SU-DHL-6 (cell line): ENCODE measurements around the gene OSGIN1.

Experiments
- H2AFZ ChIP-seq: fragments of 200-600 bp; sonication (generic); 2 replicates; pipeline ENCODE4 v1.6.1; 2014; ENCODE audit warnings: low read depth, mild to moderate bottlenecking, moderate library complexity, mixed read lengths, antibody characterized with exemption, low read length; ENCODE audit not compliant: severe bottlenecking
- H3F3A ChIP-seq: fragments of 200-600 bp; shearing (Covaris generic); 2 replicates; pipeline ENCODE4 v1.6.0; 2016; ENCODE audit warnings: antibody characterized with exemption, mild to moderate bottlenecking; ENCODE audit not compliant: insufficient read depth
- H3K27ac ChIP-seq: fragments of 200-600 bp; sonication (generic); 2 replicates; pipeline ENCODE4 v1.5.1; 2016; ENCODE audit warnings: low read depth, mild to moderate bottlenecking, low read length, moderate library complexity, mixed read lengths
- H3K27me3 ChIP-seq: fragments of 200-600 bp; sonication (generic), shearing (Covaris generic); 2 replicates; pipeline ENCODE4 v1.6.0; 2014; ENCODE audit warnings: mild to moderate bottlenecking, low read length
- H3K36me3 ChIP-seq: fragments of 200-600 bp; sonication (generic); 2 replicates; pipeline ENCODE4 v1.6.1; 2014; ENCODE audit warnings: mild to moderate bottlenecking, low read length, mixed read lengths
- H3K4me2 ChIP-seq: fragments of 300-600, 200-600 bp; shearing (Covaris generic), sonication (generic); 2 replicates; pipeline ENCODE4 v1.6.0; 2014; ENCODE audit warnings: low read length, low read depth, mild to moderate bottlenecking; ENCODE audit not compliant: poor library complexity, severe bottlenecking
- H3K4me3 ChIP-seq: fragments of 200-600 bp; sonication (generic); 2 replicates; pipeline ENCODE4 v1.5.1; 2014; ENCODE audit warnings: antibody characterized with exemption, low read length, mild to moderate bottlenecking, mixed read lengths; ENCODE audit not compliant: insufficient read depth, poor library complexity, severe bottlenecking
- H3K79me2 ChIP-seq: fragments of 200-600 bp; sonication (generic); 2 replicates; pipeline ENCODE4 v1.6.1; 2014; ENCODE audit warnings: mild to moderate bottlenecking, low read length, moderate library complexity; ENCODE audit not compliant: insufficient read depth
- H3K9ac ChIP-seq: fragments of 200-600 bp; sonication (generic); 2 replicates; pipeline ENCODE4 v1.7.0; 2014; ENCODE audit warnings: mild to moderate bottlenecking, low read length
- H3K9me2 ChIP-seq: fragments of 200-600 bp; sonication (generic); replicated peaks from 2 replicates; pipeline ENCODE4 v1.6.1; 2014; ENCODE audit warnings: low read length; ENCODE audit not compliant: insufficient read depth
- H3K9me3 ChIP-seq: fragments of 200-600 bp; sonication (generic); 2 replicates; pipeline ENCODE4 v1.6.1; 2014; ENCODE audit warnings: low read length, mixed read lengths; ENCODE audit not compliant: insufficient read depth
- H4K20me1 ChIP-seq: fragments of 200-600 bp; sonication (generic); 2 replicates; pipeline ENCODE4 v1.6.1; 2014; ENCODE audit warnings: low read depth, mild to moderate bottlenecking, antibody characterized with exemption, low read length, moderate library complexity, mixed read lengths
- EZH2phosphoT487 ChIP-seq: fragments of 200-600 bp; sonication (generic), shearing (Covaris generic); conservative IDR thresholded peaks from 2 replicates; pipeline ENCODE4 v1.6.1; 2018; ENCODE audit warnings: mild to moderate bottlenecking, antibody characterized with exemption, low read length, moderate library complexity, mixed read lengths
- TF ChIP-seq, protein P1 (sequence below): fragments of 200-600 bp; sonication (generic); IDR thresholded peaks from one replicate; pipeline ENCODE4 v1.5.1; 2017; ENCODE audit warnings: antibody characterized with exemption, mild to moderate bottlenecking, low read length, moderate library complexity; ENCODE audit not compliant: insufficient read depth, poor library complexity, severe bottlenecking

Gene OSGIN1

DNA sequence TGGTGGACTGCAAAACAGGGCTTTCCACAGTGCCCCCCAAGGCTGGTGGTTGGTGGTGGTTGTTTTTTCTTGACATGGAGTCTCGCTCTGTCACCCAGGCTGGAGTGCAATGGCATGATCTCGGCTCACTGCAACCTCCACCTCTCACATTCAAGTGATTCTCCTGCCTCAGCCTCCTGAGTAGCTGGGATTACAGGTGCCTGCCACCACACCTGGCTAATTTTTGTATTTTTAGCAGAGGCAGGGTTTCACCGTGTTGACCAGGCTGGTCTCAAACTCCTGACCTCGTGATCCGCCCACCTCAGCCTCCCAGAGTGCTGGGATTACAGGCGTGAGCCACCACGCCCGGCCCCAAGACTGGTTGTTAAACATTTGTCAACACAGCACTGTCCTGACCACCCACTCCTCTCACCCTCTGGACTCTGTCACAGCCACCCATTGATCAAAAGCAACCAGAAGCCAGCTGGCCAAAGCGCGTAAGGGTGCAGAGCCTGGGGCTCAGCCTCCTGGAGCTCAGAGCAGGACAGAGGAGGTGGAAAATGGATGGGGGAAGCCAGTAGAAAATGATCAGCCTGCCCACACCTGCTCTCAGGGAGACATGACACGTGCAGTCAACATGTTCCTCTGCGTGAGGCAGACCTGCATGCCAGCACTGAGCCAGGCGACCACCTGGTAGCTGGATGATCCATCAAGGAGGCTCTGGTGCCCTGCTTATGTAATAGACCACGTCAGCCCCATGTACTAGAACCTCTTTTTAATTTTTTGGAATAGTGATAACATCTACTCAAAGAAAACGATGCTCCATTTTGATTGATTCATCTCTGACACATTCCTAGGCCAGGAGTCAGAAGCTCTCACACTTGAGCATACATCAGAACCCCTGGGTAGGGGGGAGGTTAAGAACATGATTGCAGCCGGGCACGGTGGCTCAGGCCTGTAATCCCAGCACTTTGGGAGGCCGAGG, 14.8 kb upstream of the OSGIN1 start:
- Histone ChIP-seq H3K27me3 (no peaks in the 10 kb centered on the region), H3K9me2 (no peaks in the 10 kb centered on the region), H3K27ac (no peak overlapping the region), H3K4me2 (no peak overlapping the region), H3K36me3 (no peaks in the 10 kb centered on the region), H3F3A (no peaks in the 10 kb centered on the region), H3K4me3 (no peak overlapping the region), H4K20me1 (no peaks in the 10 kb centered on the region), H2AFZ (no peak overlapping the region), H3K79me2 (no peaks in the 10 kb centered on the region), H3K9me3 (no peaks in the 10 kb centered on the region), H3K9ac (no peak overlapping the region)
- TF ChIP-seq, protein P1, sequence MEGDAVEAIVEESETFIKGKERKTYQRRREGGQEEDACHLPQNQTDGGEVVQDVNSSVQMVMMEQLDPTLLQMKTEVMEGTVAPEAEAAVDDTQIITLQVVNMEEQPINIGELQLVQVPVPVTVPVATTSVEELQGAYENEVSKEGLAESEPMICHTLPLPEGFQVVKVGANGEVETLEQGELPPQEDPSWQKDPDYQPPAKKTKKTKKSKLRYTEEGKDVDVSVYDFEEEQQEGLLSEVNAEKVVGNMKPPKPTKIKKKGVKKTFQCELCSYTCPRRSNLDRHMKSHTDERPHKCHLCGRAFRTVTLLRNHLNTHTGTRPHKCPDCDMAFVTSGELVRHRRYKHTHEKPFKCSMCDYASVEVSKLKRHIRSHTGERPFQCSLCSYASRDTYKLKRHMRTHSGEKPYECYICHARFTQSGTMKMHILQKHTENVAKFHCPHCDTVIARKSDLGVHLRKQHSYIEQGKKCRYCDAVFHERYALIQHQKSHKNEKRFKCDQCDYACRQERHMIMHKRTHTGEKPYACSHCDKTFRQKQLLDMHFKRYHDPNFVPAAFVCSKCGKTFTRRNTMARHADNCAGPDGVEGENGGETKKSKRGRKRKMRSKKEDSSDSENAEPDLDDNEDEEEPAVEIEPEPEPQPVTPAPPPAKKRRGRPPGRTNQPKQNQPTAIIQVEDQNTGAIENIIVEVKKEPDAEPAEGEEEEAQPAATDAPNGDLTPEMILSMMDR, result no peak
- no peak for TF ChIP-seq EZH2phosphoT487

DNA sequence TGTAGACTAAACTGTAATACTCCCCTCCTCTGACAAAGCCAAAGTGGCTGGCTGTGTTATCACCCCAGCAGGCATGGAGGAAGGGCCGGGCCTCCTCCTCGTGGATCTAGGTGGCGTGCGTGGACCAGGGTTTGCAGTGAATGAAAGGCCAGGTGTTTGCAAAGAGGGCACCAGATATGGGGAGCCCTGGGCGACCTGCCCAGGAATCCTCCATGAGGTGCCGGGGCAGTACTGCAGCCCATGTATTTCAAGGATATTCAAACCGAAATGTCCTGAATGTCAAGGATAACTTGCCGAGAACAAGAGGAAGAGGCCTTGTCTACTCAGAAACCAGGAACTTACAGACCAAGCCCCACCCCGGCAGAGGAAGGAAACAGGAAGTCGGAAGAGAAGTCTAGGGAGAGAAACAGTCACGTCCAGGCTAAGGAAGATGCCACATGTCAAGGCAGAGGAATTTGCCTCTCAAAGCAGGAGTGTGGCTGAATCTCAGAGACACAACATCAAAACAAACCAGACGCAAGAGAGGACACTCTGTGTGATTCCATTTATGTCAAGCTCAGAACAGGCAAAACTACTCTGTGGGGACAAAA, 13.7 kb upstream of the OSGIN1 start:
- Histone ChIP-seq H3K27ac (no peak overlapping the region), H3K9me3 (no peaks in the 10 kb centered on the region), H3K4me2 (no peak overlapping the region), H3K4me3 (no peak overlapping the region), H3F3A (no peaks in the 10 kb centered on the region), H3K36me3 (no peaks in the 10 kb centered on the region), H3K27me3 (no peaks in the 10 kb centered on the region), H2AFZ (no peak overlapping the region), H3K79me2 (no peaks in the 10 kb centered on the region), H3K9ac (no peak overlapping the region), H3K9me2 (no peaks in the 10 kb centered on the region), H4K20me1 (no peaks in the 10 kb centered on the region)
- TF ChIP-seq, protein P1, result no peak
- TF ChIP-seq EZH2phosphoT487, result no peak

DNA sequence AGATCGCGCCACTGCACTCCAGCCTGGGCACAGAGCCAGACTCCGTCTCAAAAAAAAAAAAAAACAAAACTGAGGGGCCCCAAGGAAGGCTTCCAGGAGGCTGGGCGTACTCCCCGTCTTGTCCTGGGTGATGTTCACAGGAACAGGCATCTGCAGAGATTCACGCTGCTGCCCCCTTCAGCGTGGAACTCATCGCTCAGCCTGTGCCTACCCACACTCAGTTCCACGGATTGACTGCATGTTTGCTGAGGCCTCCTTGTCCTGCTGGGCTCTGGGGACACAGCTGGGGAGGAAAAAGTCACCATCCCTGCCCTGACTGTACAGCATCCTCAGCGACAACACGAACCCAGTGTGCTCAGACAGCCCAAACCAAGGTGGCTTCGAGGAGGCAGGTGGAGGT, 12.9 kb upstream of the OSGIN1 start:
- Histone ChIP-seq H3F3A (no peaks in the 10 kb centered on the region), H2AFZ (no peak overlapping the region), H3K27me3 (no peaks in the 10 kb centered on the region), H3K36me3 (no peaks in the 10 kb centered on the region), H4K20me1 (no peaks in the 10 kb centered on the region), H3K4me3 (no peak overlapping the region), H3K9me2 (no peaks in the 10 kb centered on the region), H3K9me3 (no peaks in the 10 kb centered on the region), H3K27ac (no peak overlapping the region), H3K9ac (no peak overlapping the region), H3K79me2 (no peaks in the 10 kb centered on the region), H3K4me2 (no peak overlapping the region)
- TF ChIP-seq, protein P1, result no peak
- TF ChIP-seq EZH2phosphoT487, result no peak
